IMR-90 (cell line): ENCODE results near the gene MAGOH. TPM values are rescaled to one million over a fixed set of nuclear protein-coding genes. Genes with fewer than 3 reads are reported as not detected.

Source experiments
- ATAC-seq: fragments of 200-7000 bp; cut with Tn5 transposase; 2 replicates; pipeline ENCODE4 v1.9.1; 2020; ENCODE audit warnings: low read depth, mild to moderate bottlenecking, moderate library complexity
- BruUV-seq: library from RNA; stranded (reverse); fragments of 400-500 nt; replicated peaks from 2 replicates; lab custom pipeline; 2021; lab: Mats Ljungman, UMichigan
- CTCF ChIA-PET: fragments of 300-600 bp; formaldehyde crosslinking; extraction: SDS; loops from one replicate; lab custom pipeline; 2021; ENCODE audit warnings: antibody characterized with exemption; lab: Yijun Ruan, JAX
- POLR2A ChIA-PET: fragments of 300-600 bp; sonication (Branson Sonifier 250); formaldehyde crosslinking; loops from one replicate; lab custom pipeline; 2022; ENCODE audit warnings: antibody characterized with exemption; ENCODE audit not compliant: unreplicated experiment; lab: Charles Lee
- DNase-seq: peaks from one replicate; pipeline ENCODE4 v3.0.0; 2013
- H2AFZ ChIP-seq: replicated peaks from 2 replicates; pipeline ENCODE3; 2013; ENCODE audit warnings: low read length, mild to moderate bottlenecking; ENCODE audit not compliant: poor library complexity
- H2AK5ac ChIP-seq: 2 replicates; pipeline ENCODE4 v1.6.1; 2013; ENCODE audit warnings: low read depth, low read length, inconsistent platforms
- H2AK9ac ChIP-seq: replicated peaks from 2 replicates; pipeline ENCODE3; 2013; ENCODE audit warnings: mild to moderate bottlenecking, low read depth, low read length, moderate library complexity; ENCODE audit not compliant: poor library complexity
- H2BK120ac ChIP-seq: 2 replicates; pipeline ENCODE4 v1.6.1; 2013; ENCODE audit warnings: low read depth, low read length, inconsistent platforms
- H2BK15ac ChIP-seq: 3 replicates; pipeline ENCODE4 v1.6.1; 2013; ENCODE audit warnings: low read depth, low read length, inconsistent platforms
- H2BK20ac ChIP-seq: 2 replicates; pipeline ENCODE4 v1.6.1; 2013; ENCODE audit warnings: low read depth, mild to moderate bottlenecking, inconsistent platforms, low read length, moderate library complexity
- H2BK5ac ChIP-seq: 2 replicates; pipeline ENCODE4 v1.6.1; 2013; ENCODE audit warnings: mild to moderate bottlenecking, low read depth, low read length, inconsistent platforms; ENCODE audit not compliant: poor library complexity, severe bottlenecking
- H3K14ac ChIP-seq: replicated peaks from 2 replicates; pipeline ENCODE4 v1.6.1; 2013; ENCODE audit warnings: low read depth, low read length, inconsistent platforms
- H3K18ac ChIP-seq: 2 replicates; pipeline ENCODE4 v1.6.1; 2013; ENCODE audit warnings: low read depth, low read length, control low read depth
- H3K23ac ChIP-seq: 2 replicates; pipeline ENCODE4 v1.6.1; 2013; ENCODE audit warnings: low read depth, low read length, inconsistent platforms
- H3K27ac ChIP-seq: 2 replicates; pipeline ENCODE4 v1.5.1; 2013; ENCODE audit warnings: mild to moderate bottlenecking, control low read depth, low read length; ENCODE audit not compliant: insufficient read depth
- H3K27me3 ChIP-seq: 2 replicates; pipeline ENCODE4 v1.6.1; 2013; ENCODE audit warnings: low read length; ENCODE audit not compliant: control insufficient read depth, insufficient read depth
- H3K36me3 ChIP-seq: 2 replicates; pipeline ENCODE4 v1.6.1; 2013; ENCODE audit warnings: low read length, mixed read lengths; ENCODE audit not compliant: control insufficient read depth, insufficient read depth
- H3K4ac ChIP-seq: 2 replicates; pipeline ENCODE4 v1.6.1; 2013; ENCODE audit warnings: low read depth, low read length, inconsistent platforms
- H3K4me1 ChIP-seq: 2 replicates; pipeline ENCODE4 v1.6.1; 2013; ENCODE audit warnings: low read length, mixed read lengths; ENCODE audit not compliant: control insufficient read depth, insufficient read depth
- H3K4me2 ChIP-seq: 2 replicates; pipeline ENCODE4 v1.6.1; 2013; ENCODE audit warnings: low read depth, mild to moderate bottlenecking, control low read depth, low read length, moderate library complexity
- H3K4me3 ChIP-seq: 2 replicates; pipeline ENCODE4 v1.5.1; 2013; ENCODE audit warnings: low read depth, mild to moderate bottlenecking, control low read depth, low read length, moderate library complexity; ENCODE audit not compliant: insufficient read depth
- H3K56ac ChIP-seq: 2 replicates; pipeline ENCODE4 v1.6.1; 2013; ENCODE audit warnings: low read length, inconsistent platforms; ENCODE audit not compliant: insufficient read depth; ENCODE audit errors: extremely low read depth
- H3K79me1 ChIP-seq, 2 experiments: 2 replicates each; pipeline ENCODE4 v1.6.1; 2013; ENCODE audit warnings: low read length in 2 of 2, inconsistent platforms in 1 of 2, low read depth in 1 of 2
- H3K9ac ChIP-seq: 2 replicates; pipeline ENCODE4 v1.6.1; 2013; ENCODE audit warnings: low read depth, low read length, control low read depth
- H3K9me1 ChIP-seq: 2 replicates; pipeline ENCODE4 v1.6.1; 2013; ENCODE audit warnings: low read length, inconsistent platforms; ENCODE audit not compliant: insufficient read depth
- H3K9me3 ChIP-seq: 2 replicates; pipeline ENCODE4 v1.6.1; 2013; ENCODE audit warnings: low read length; ENCODE audit not compliant: control insufficient read depth, insufficient read depth
- H4K20me1 ChIP-seq: 2 replicates; pipeline ENCODE4 v1.6.1; 2013; ENCODE audit warnings: low read length, inconsistent platforms; ENCODE audit not compliant: insufficient read depth
- H4K5ac ChIP-seq: 2 replicates; pipeline ENCODE4 v1.6.1; 2013; ENCODE audit warnings: mild to moderate bottlenecking, low read depth, low read length, control low read depth
- H4K8ac ChIP-seq, 2 experiments: 2 replicates each; pipeline ENCODE4 v1.6.1; 2013; ENCODE audit warnings: low read depth in 2 of 2, low read length in 2 of 2, control low read depth in 1 of 2, inconsistent platforms in 1 of 2
- H4K91ac ChIP-seq: 2 replicates; pipeline ENCODE4 v1.6.1; 2013; ENCODE audit warnings: low read depth, low read length, inconsistent platforms; ENCODE audit not compliant: insufficient read depth
- BHLHE40 ChIP-seq: fragments of 150-350 bp; IDR thresholded peaks from 2 replicates; pipeline ENCODE4 v1.6.1; 2016; ENCODE audit warnings: mild to moderate bottlenecking, low read depth, low read length
- CHD1 ChIP-seq: IDR thresholded peaks from 2 replicates; pipeline ENCODE4 v1.6.1; 2012; ENCODE audit warnings: low read depth, low read length, improper control_type of control experiment
- FOS ChIP-seq: fragments of 150-350 bp; IDR thresholded peaks from 2 replicates; pipeline ENCODE4 v1.6.1; 2016; ENCODE audit warnings: low read depth, low read length
- MAFK ChIP-seq: IDR thresholded peaks from 2 replicates; pipeline ENCODE4 v1.6.1; 2012; ENCODE audit warnings: low read depth, low read length, improper control_type of control experiment
- MAZ ChIP-seq: IDR thresholded peaks from 2 replicates; pipeline ENCODE4 v1.6.1; 2012; ENCODE audit warnings: low read depth, mild to moderate bottlenecking, low read length, improper control_type of control experiment, moderate library complexity, borderline replicate concordance
- NFE2L2 ChIP-seq: fragments of 150-350 bp; IDR thresholded peaks from 2 replicates; pipeline ENCODE4 v1.6.1; 2016; ENCODE audit warnings: low read depth, mild to moderate bottlenecking, low read length
- POLR2A ChIP-seq: IDR thresholded peaks from 2 replicates; pipeline ENCODE4 v1.6.1; 2012; ENCODE audit warnings: mild to moderate bottlenecking, low read depth, low read length
- RAD21 ChIP-seq: IDR thresholded peaks from 2 replicates; pipeline ENCODE4 v1.6.1; 2012; ENCODE audit warnings: low read length, improper control_type of control experiment
- RCOR1 ChIP-seq: IDR thresholded peaks from 2 replicates; pipeline ENCODE4 v1.6.1; 2012; ENCODE audit warnings: mild to moderate bottlenecking, low read length, improper control_type of control experiment; ENCODE audit not compliant: insufficient replicate concordance
- SMC3 ChIP-seq: fragments of 150-350 bp; IDR thresholded peaks from 2 replicates; pipeline ENCODE4 v1.6.1; 2016; ENCODE audit warnings: low read depth, mild to moderate bottlenecking, antibody characterized with exemption, low read length, moderate library complexity
- WGBS, 2 experiments: methylation state at CpG; one replicate each; pipeline versions ENCODE4 v1.1.5 to v1.1.7; 2013; ENCODE audit warnings: missing lambda C conversion rate in 2 of 2; ENCODE audit not compliant: insufficient read length in 1 of 2; ENCODE audit errors: extremely low coverage in 2 of 2; 5-methylcytosine and 5-hydroxymethylcytosine counted together
- dilution Hi-C: fragments of 300-500 bp; cut with HindIII; formaldehyde crosslinking; loops from one replicate; pipeline ENCODE4 v1.14.3; 2018; ENCODE audit warnings: low sequenced_read_pairs; ENCODE audit not compliant: unreplicated experiment
- in situ Hi-C: fragments of 300-500 bp; cut with MboI; formaldehyde crosslinking; loops from 3 replicates; pipeline ENCODE4 v1.14.3; 2019; ENCODE audit warnings: low sequenced_read_pairs, inconsistent platforms, mixed read lengths
- intact Hi-C: fragments of 100-400 bp; cut with micrococcal nuclease; formaldehyde crosslinking; loops from 2 replicates; pipeline ENCODE4 v1.10.0; 2022
- polyA plus RNA-seq, 3 experiments: library from polyadenylated mRNA; depleted of rRNA; stranded (reverse); fragments of >200 nt; gene quantifications; 2 replicates each; pipeline ENCODE4 v1.2.3, GENCODE V29; 2012; ENCODE audit warnings: low replicate concordance in 1 of 3
- total RNA-seq: library from RNA; depleted of rRNA; stranded (reverse); fragments of >200 nt; gene quantifications from 2 replicates; pipeline ENCODE4 v1.2.3, GENCODE V29; 2012
- TF ChIP-seq, protein P1 (sequence below): fragments of 150-350 bp; IDR thresholded peaks from 2 replicates; pipeline ENCODE4 v1.6.1; 2016; ENCODE audit warnings: low read depth, mild to moderate bottlenecking, low read length, moderate library complexity, borderline replicate concordance
- TF ChIP-seq, protein P2 (sequence below): fragments of 150-350 bp; IDR thresholded peaks from 2 replicates; pipeline ENCODE4 v1.6.1; 2017; ENCODE audit warnings: mild to moderate bottlenecking, antibody characterized with exemption, low read length, low read depth
- TF ChIP-seq, protein P3 (sequence below): conservative IDR thresholded peaks from 2 replicates; pipeline ENCODE4 v1.5.1; 2012; ENCODE audit warnings: mild to moderate bottlenecking, low read depth, low read length, improper control_type of control experiment

MAGOH gene
- total and polyA plus RNA-seq, 2 of the 4 experiments (the other 2 are of a cell fraction): 3.8 to 26.3 TPM

DNA sequence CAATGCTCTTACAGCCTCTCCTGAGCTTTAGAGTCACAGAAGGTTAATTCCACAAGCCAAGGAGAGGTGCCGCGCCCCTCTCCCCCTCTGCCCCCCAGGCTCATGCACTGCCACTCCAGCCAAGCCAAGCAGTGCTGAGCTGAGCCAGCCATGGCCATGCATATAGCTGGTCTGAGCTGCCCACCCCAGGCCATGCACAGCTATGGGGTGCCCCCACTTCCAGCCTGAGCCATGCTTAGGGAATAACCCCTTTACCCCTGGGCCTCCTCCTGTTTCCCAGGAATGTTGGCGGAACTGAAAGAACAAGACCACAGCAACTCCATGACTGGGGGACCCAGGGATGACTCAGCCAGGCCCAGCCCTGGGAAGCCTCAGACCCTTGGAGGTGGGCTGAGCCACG is 34.0 kb upstream of the MAGOH start:
- POLR2A ChIA-PET: no interaction called here
- H2BK5ac ChIP-seq: no peak overlapping the region
- H4K20me1 ChIP-seq: no peaks in the 10 kb centered on the region
- CTCF ChIA-PET: no interaction called here
- H3K27ac ChIP-seq: no peak overlapping the region
- no peaks in the 10 kb centered on the region for H3K9me1 ChIP-seq
- no peak overlapping the region for H2AK5ac ChIP-seq
- 100% methylated on average over 1 of the region's 4 CpGs; no CpG with 5 or more reads in 1 of the 2 experiments for WGBS, 2 experiments
- no peak overlapping the region for H3K4me2 ChIP-seq
- H3K18ac ChIP-seq: no peak overlapping the region
- ATAC-seq (no peak), DNase-seq (no peak)
- H4K8ac ChIP-seq: no peak overlapping the region
- no peak overlapping the region for H2AFZ ChIP-seq
- H2BK20ac ChIP-seq: no peak overlapping the region
- H4K5ac ChIP-seq: no peak overlapping the region
- no TSS peak for BruUV-seq
- no peak overlapping the region for H4K91ac ChIP-seq
- H2AK9ac ChIP-seq: no peak overlapping the region
- H3K4ac ChIP-seq: no peak overlapping the region
- no peaks in the 10 kb centered on the region for H3K4me1 ChIP-seq
- peaks cover 3% of the 10 kb centered on the region; the same call in 1 of the 2 replicates for H3K36me3 ChIP-seq
- no peaks in the 10 kb centered on the region for H3K79me1 ChIP-seq
- in situ Hi-C loops: no loop called here
- H2BK15ac ChIP-seq: no peak overlapping the region
- H3K23ac ChIP-seq: no peak overlapping the region
- intact Hi-C loops: no loop called here
- H3K9me3 ChIP-seq: no peaks in the 10 kb centered on the region
- H3K14ac ChIP-seq: no peak overlapping the region
- H3K9ac ChIP-seq: no peak overlapping the region
- TF ChIP-seq MAZ (no peak), FOS (no peak), RAD21 (no peak), POLR2A (no peak), CHD1 (no peak), BHLHE40 (no peak), MAFK (no peak), RCOR1 (no peak), SMC3 (no peak), NFE2L2 (no peak)
- TF ChIP-seq, protein P1, sequence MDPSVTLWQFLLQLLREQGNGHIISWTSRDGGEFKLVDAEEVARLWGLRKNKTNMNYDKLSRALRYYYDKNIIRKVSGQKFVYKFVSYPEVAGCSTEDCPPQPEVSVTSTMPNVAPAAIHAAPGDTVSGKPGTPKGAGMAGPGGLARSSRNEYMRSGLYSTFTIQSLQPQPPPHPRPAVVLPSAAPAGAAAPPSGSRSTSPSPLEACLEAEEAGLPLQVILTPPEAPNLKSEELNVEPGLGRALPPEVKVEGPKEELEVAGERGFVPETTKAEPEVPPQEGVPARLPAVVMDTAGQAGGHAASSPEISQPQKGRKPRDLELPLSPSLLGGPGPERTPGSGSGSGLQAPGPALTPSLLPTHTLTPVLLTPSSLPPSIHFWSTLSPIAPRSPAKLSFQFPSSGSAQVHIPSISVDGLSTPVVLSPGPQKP: no peak
- TF ChIP-seq, protein P2, sequence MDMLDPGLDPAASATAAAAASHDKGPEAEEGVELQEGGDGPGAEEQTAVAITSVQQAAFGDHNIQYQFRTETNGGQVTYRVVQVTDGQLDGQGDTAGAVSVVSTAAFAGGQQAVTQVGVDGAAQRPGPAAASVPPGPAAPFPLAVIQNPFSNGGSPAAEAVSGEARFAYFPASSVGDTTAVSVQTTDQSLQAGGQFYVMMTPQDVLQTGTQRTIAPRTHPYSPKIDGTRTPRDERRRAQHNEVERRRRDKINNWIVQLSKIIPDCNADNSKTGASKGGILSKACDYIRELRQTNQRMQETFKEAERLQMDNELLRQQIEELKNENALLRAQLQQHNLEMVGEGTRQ: no peak
- TF ChIP-seq, protein P3, sequence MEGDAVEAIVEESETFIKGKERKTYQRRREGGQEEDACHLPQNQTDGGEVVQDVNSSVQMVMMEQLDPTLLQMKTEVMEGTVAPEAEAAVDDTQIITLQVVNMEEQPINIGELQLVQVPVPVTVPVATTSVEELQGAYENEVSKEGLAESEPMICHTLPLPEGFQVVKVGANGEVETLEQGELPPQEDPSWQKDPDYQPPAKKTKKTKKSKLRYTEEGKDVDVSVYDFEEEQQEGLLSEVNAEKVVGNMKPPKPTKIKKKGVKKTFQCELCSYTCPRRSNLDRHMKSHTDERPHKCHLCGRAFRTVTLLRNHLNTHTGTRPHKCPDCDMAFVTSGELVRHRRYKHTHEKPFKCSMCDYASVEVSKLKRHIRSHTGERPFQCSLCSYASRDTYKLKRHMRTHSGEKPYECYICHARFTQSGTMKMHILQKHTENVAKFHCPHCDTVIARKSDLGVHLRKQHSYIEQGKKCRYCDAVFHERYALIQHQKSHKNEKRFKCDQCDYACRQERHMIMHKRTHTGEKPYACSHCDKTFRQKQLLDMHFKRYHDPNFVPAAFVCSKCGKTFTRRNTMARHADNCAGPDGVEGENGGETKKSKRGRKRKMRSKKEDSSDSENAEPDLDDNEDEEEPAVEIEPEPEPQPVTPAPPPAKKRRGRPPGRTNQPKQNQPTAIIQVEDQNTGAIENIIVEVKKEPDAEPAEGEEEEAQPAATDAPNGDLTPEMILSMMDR: no peak
- H2BK120ac ChIP-seq: no peak overlapping the region
- no peak overlapping the region for H3K4me3 ChIP-seq
- H3K56ac ChIP-seq: no peak overlapping the region
- H3K27me3 ChIP-seq: no peaks in the 10 kb centered on the region
- dilution Hi-C loops: no loop called here
